Small intestine (tissue), 7 donors: Measurements from ENCODE around the gene CHD6. TPM values are rescaled to one million over a fixed set of nuclear protein-coding genes. Genes with fewer than 3 reads are reported as not detected.

Experiments
- DNase-seq, 2 donors: peaks; one replicate each; pipeline versions ENCODE4 v3.0.0 to v3.0.0-alpha.2; 2013
- FAIRE-seq: peaks from 2 replicates; lab custom pipeline; 2012; peaks lifted over from hg19 to GRCh38; lab: Jason Lieb, UNC
- H3K27ac ChIP-seq, 3 donors: one replicate each; pipeline ENCODE4 v1.5.1; 2013; ENCODE audit warnings: low read length in 2 of 3, mild to moderate bottlenecking in 2 of 3, control low read depth in 1 of 3, inconsistent platforms in 1 of 3, low read depth in 1 of 3, moderate library complexity in 1 of 3
- H3K27me3 ChIP-seq, 3 donors: one replicate each; pipeline ENCODE4 v1.6.1; 2013; ENCODE audit warnings: low read length in 3 of 3, inconsistent platforms in 1 of 3; ENCODE audit not compliant: control insufficient read depth in 3 of 3, insufficient read depth in 3 of 3
- H3K36me3 ChIP-seq, 3 donors: one replicate each; pipeline ENCODE4 v1.6.1; 2013; ENCODE audit warnings: low read length in 3 of 3, inconsistent platforms in 1 of 3, low read depth in 1 of 3, mild to moderate bottlenecking in 1 of 3, moderate library complexity in 1 of 3; ENCODE audit not compliant: control insufficient read depth in 3 of 3, insufficient read depth in 2 of 3
- H3K4me1 ChIP-seq, 3 donors: one replicate each; pipeline ENCODE4 v1.6.1; 2013; ENCODE audit warnings: low read length in 2 of 3, inconsistent platforms in 1 of 3, low read depth in 1 of 3, mild to moderate bottlenecking in 1 of 3, moderate library complexity in 1 of 3; ENCODE audit not compliant: control insufficient read depth in 3 of 3, insufficient read depth in 2 of 3
- H3K4me3 ChIP-seq, 3 donors: one replicate each; pipeline ENCODE4 v1.5.1; 2013; ENCODE audit warnings: low read length in 3 of 3, control low read depth in 1 of 3, inconsistent platforms in 1 of 3, low read depth in 1 of 3, mild to moderate bottlenecking in 1 of 3, moderate library complexity in 1 of 3
- H3K9me3 ChIP-seq, 2 donors: one replicate each; pipeline ENCODE4 v1.6.1; 2013; ENCODE audit warnings: low read depth in 1 of 2, low read length in 1 of 2; ENCODE audit not compliant: control insufficient read depth in 2 of 2, insufficient read depth in 1 of 2
- WGBS, 3 donors: extraction: QIAGEN DNeasy Blood & Tissue Kit; methylation state at CpG; one replicate each; pipeline ENCODE4 v1.1.7; 2013; 5-methylcytosine and 5-hydroxymethylcytosine counted together
- polyA plus RNA-seq, 4 donors: library from polyadenylated mRNA; stranded (reverse) in 3 of 4; unstranded in 1 of 4; fragments of 200-250 nt in 3 of 4; fragments of 120-200 nt in 1 of 4; gene quantifications; one replicate each; pipeline versions ENCODE4 v1.2.1 to v1.2.3, GENCODE V29; 2013
- donor health status: healthy with polysubstance abuse.
- donor health status: control.
- donor health status: control.
- donor health status: Bipolar disorder and iron deficiency.
- donor health status: healthy.

CHD6 gene
- polyA plus RNA-seq, 4 donors = 5.3 to 46.7 (median 16.1) TPM

- Histone ChIP-seq H3K27me3 (no peaks in the 10 kb centered on the region), H3K4me3 (no peak overlapping the region), H3K27ac (no peak overlapping the region), H3K9me3 (no peaks in the 10 kb centered on the region), H3K4me1 (no peaks in the 10 kb centered on the region), H3K36me3 (no peaks in the 10 kb centered on the region)
- FAIRE-seq (no peak), DNase-seq (no peak)
- WGBS, 3 donors = 95 to 98% (median 97%) methylated on average over 3 of the region's 3 CpGs
Measured at GRCh38 chr20:41390889-41391288, 227.3 kb downstream of the CHD6 start.

DNA sequence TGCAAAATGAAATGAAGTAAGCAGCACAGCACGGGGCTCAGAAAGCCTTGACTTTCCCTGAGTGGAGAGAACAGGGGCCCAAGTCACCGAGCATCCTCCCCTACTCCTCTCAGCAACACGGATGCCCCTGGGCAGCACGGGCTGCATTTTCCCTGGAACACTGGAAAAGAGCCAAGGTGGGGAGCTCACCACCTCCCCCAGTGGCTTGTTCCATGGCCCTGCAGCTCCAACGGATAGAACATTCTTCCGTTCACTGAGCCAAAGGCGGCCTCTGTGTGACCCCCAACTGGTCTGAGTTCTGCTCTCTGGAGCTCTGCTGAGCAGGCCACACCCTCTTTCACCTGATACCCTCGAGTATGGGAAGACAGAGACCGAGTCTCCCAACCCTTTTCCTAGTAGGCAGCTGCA lies 230.7 kb downstream of the CHD6 start:
- Histone ChIP-seq H3K36me3 (no peaks in the 10 kb centered on the region), H3K27me3 (no peaks in the 10 kb centered on the region), H3K27ac (no peak overlapping the region), H3K4me3 (no peak overlapping the region), H3K9me3 (no peaks in the 10 kb centered on the region), H3K4me1 (no peaks in the 10 kb centered on the region)
- 48 to 69% (median 58%) methylated on average over 9 of the region's 9 CpGs for WGBS, 3 donors
- DNase-seq = no peak
- no peak for FAIRE-seq

- H3K9me3 ChIP-seq = no peaks in the 10 kb centered on the region
- WGBS, 3 donors = 70 to 92% (median 82%) methylated on average over 14 of the region's 14 CpGs
- H3K4me1 ChIP-seq = no peaks in the 10 kb centered on the region
- H3K4me3 ChIP-seq = no peak overlapping the region
- DNase-seq (no peak), FAIRE-seq (no peak)
- no peak overlapping the region for H3K27ac ChIP-seq
- no peaks in the 10 kb centered on the region for H3K27me3 ChIP-seq
- no peaks in the 10 kb centered on the region for H3K36me3 ChIP-seq
Measured at GRCh38 chr20:41386502-41387427, 231.4 kb downstream of the CHD6 start.

DNA sequence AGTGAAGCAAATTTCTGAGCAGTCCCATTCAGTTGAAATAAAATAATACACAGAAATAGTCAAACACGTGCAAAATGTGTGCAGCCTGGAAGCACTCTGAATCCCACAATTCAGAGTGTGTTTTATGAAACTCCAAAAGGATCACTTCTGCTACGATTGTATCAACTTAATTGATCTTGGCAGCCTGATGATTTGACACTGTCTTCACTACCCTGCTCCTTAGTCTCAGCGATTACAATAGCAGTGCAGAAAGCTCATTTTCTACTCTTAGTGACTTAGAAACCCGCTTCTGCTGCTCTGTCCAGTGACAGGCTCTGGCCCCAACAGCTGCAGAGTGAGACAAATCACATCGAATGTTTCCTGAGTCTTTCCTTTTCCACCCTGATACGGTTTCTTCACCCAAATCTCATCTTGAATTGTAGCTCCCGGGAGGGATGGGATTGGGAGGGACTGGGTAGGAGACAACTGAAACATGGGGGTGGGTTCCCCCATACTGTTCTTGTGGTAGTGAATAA lies 235.3 kb downstream of the CHD6 start:
- H3K27me3 ChIP-seq = no peaks in the 10 kb centered on the region
- 65 to 83% (median 80%) methylated on average over 7 of the region's 7 CpGs for WGBS, 3 donors
- DNase-seq (no peak), FAIRE-seq (no peak)
- no peak overlapping the region for H3K27ac ChIP-seq
- H3K4me3 ChIP-seq = no peak overlapping the region
- no peaks in the 10 kb centered on the region for H3K9me3 ChIP-seq
- no peaks in the 10 kb centered on the region for H3K36me3 ChIP-seq
- no peaks in the 10 kb centered on the region for H3K4me1 ChIP-seq

DNA sequence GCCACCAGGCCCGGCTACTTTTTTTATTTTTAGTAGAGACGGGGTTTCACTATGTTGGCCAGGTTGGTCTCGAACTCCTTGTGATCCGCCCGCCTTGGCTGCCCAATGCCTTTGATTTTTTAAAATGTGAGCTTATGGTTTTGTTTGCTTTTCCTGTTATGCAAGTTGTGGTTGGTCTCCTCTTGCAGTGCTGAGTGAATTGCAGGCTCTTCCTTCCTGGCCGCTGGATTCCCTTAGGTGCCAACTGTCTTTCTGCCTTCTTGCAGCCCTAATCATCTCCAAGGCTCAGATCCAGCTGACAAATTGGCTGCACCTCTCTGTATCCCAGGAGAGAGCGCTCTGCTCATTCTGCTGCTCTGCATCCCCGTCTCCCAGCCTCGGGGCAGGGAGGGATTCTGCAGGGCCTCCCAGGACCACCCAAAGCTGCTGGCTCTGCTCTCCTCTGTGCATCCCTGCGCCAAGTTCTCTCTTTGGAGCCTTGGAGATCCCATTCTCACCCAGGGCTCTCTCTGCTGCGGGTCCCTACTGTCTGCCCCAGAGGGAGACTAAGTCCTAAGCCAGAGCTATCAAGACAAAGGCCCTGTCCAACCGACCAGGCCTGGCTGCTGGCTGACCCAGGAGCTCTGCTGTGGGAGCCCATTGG lies 237.5 kb downstream of the CHD6 start:
- Histone ChIP-seq H3K36me3 (no peaks in the 10 kb centered on the region), H3K27ac (no peak overlapping the region), H3K9me3 (no peaks in the 10 kb centered on the region), H3K4me3 (no peak overlapping the region), H3K4me1 (no peaks in the 10 kb centered on the region), H3K27me3 (peaks cover 0 to 4% (median 0%) of the 10 kb centered on the region in 3 donors)
- WGBS, 3 donors = 68 to 79% (median 76%) methylated on average over 12 of the region's 12 CpGs
- DNase-seq (no peak), FAIRE-seq (no peak)

DNA sequence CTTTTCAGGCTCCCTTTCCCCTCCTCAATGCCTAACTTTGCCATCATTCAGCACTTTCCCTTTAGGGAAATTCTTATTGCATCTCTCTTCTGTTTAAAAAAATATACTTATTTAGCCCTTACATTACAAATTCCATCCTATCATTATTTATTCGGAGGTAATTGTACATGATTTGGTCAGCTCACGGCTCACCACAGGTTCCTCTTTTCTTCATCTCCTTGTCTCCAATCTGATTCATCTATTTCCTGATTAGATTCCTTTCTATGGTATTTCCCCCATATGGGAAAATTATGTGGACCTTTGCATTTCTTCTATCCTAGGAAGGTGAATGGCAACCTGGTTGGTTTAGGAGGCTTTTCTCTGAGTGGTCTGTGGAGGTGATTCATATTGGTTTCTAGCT lies 238.6 kb downstream of the CHD6 start:
- Histone ChIP-seq H3K9me3 (no peaks in the 10 kb centered on the region), H3K27ac (no peak overlapping the region), H3K27me3 (peaks cover 0 to 7% (median 0%) of the 10 kb centered on the region in 3 donors), H3K4me3 (no peak overlapping the region), H3K36me3 (no peaks in the 10 kb centered on the region), H3K4me1 (no peaks in the 10 kb centered on the region)
- FAIRE-seq (no peak), DNase-seq (no peak)
- 63 to 78% (median 77%) methylated on average over 2 of the region's 2 CpGs for WGBS, 3 donors

DNA sequence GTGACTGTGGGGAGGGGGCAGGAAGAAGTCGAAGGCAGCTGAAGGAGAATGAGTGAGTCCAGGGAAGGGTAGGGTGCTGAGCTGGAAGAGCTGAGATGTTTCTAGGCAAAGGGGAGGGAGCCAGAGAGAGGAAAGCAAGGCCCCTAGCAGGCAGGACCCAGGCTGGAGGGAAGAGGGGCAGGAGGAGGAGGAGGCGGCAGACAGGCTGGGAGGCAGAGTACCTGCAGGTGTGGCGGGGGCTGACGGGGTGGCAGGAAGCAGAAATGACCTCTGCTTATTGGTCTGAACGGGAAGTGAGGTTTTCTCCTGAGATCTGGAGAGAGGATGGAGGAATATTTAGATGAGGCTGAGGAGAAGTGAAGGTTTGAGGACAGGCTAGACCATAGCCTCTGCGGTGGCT lies 240.9 kb downstream of the CHD6 start:
- FAIRE-seq (no peak), DNase-seq (no peak)
- Histone ChIP-seq H3K27ac (no peak overlapping the region), H3K4me3 (no peak overlapping the region), H3K27me3 (peaks cover 0 to 7% (median 0%) of the 10 kb centered on the region in 3 donors), H3K36me3 (no peaks in the 10 kb centered on the region), H3K9me3 (peaks cover 0 to 3% of the 10 kb centered on the region in 2 donors), H3K4me1 (no peaks in the 10 kb centered on the region)
- 47 to 70% (median 61%) methylated on average over 6 of the region's 6 CpGs for WGBS, 3 donors

- 88 to 93% (median 88%) methylated on average over 5 of the region's 5 CpGs for WGBS, 3 donors
- Histone ChIP-seq H3K36me3 (no peaks in the 10 kb centered on the region), H3K9me3 (peaks cover 0 to 10% of the 10 kb centered on the region in 2 donors), H3K4me3 (no peak overlapping the region), H3K27me3 (peaks cover 0 to 7% (median 0%) of the 10 kb centered on the region in 3 donors), H3K27ac (no peak overlapping the region), H3K4me1 (no peaks in the 10 kb centered on the region)
- FAIRE-seq = no peak
- DNase-seq = no peak
Measured at GRCh38 chr20:41376349-41376748, 241.8 kb downstream of the CHD6 start.
